Neutrophil (primary cell): ENCODE measurements around the gene SMARCC1.

Source experiments
- H3K27ac ChIP-seq: fragments of 200-600 bp; sonication (generic); 2 replicates; pipeline ENCODE4 v1.5.1; 2016; ENCODE audit warnings: mild to moderate bottlenecking, moderate library complexity
- H3K27me3 ChIP-seq: fragments of 200-600 bp; sonication (generic); 2 replicates; pipeline ENCODE4 v1.6.0; 2016; ENCODE audit warnings: mild to moderate bottlenecking
- H3K36me3 ChIP-seq: fragments of 200-600 bp; sonication (generic); 2 replicates; pipeline ENCODE4 v1.5.1; 2017
- H3K4me1 ChIP-seq, 2 experiments: fragments of 200-600 bp in 1 of 2; sonication (generic) in 1 of 2; 1 replicate in 1 of 2; 2 replicates in 1 of 2; pipeline versions ENCODE4 v1.5.1 to v1.6.1; 2013 to 2016; ENCODE audit warnings: low read depth in 1 of 2, low read length in 1 of 2, mild to moderate bottlenecking in 1 of 2, moderate library complexity in 1 of 2; ENCODE audit not compliant: control insufficient read depth in 1 of 2, insufficient read depth in 1 of 2
- H3K4me3 ChIP-seq, 2 experiments: fragments of 200-600 bp in 1 of 2; sonication (generic) in 1 of 2; 1 replicate in 1 of 2; 2 replicates in 1 of 2; pipeline ENCODE4 v1.5.1; 2013 to 2016; ENCODE audit warnings: low read depth in 1 of 2, low read length in 1 of 2, mild to moderate bottlenecking in 1 of 2, moderate library complexity in 1 of 2
- H3K9me3 ChIP-seq: fragments of 200-600 bp; sonication (generic); 2 replicates; pipeline ENCODE4 v1.5.1; 2016
- TF ChIP-seq, protein P1 (sequence below): fragments of 200-600 bp; sonication (generic); IDR thresholded peaks from 2 replicates; pipeline ENCODE4 v1.5.1; 2016; ENCODE audit warnings: antibody characterized with exemption

Gene SMARCC1

GRCh38 chr3:47579875-47580274, 201.8 kb downstream of the SMARCC1 start:
- Histone ChIP-seq H3K27me3 (peaks cover 83% of the 10 kb centered on the region), H3K36me3 (peaks cover 1% of the 10 kb centered on the region), H3K27ac (no peak overlapping the region), H3K4me1 (peaks cover 5 to 12% of the 10 kb centered on the region in 2 experiments), H3K9me3 (no peaks in the 10 kb centered on the region), H3K4me3 (no peak overlapping the region)
- TF ChIP-seq, protein P1, sequence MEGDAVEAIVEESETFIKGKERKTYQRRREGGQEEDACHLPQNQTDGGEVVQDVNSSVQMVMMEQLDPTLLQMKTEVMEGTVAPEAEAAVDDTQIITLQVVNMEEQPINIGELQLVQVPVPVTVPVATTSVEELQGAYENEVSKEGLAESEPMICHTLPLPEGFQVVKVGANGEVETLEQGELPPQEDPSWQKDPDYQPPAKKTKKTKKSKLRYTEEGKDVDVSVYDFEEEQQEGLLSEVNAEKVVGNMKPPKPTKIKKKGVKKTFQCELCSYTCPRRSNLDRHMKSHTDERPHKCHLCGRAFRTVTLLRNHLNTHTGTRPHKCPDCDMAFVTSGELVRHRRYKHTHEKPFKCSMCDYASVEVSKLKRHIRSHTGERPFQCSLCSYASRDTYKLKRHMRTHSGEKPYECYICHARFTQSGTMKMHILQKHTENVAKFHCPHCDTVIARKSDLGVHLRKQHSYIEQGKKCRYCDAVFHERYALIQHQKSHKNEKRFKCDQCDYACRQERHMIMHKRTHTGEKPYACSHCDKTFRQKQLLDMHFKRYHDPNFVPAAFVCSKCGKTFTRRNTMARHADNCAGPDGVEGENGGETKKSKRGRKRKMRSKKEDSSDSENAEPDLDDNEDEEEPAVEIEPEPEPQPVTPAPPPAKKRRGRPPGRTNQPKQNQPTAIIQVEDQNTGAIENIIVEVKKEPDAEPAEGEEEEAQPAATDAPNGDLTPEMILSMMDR: no peak

GRCh38 chr3:47578691-47579632, 202.7 kb downstream of the SMARCC1 start, which contains the start of gene CSPG5:
TSS of gene CSPG5 (minus strand) at chr3:47578865. CDS start at chr3:47578693, 172 bp downstream.
- TF ChIP-seq, protein P1: no peak
- Histone ChIP-seq H3K27me3 (peaks cover 92% of the 10 kb centered on the region), H3K27ac (no peak within 1 kb of the TSS), H3K9me3 (no peaks in the 10 kb centered on the region), H3K4me3 (peak within 1 kb of the TSS; percentile 51 to 64), H3K36me3 (no peaks in the 10 kb centered on the region), H3K4me1 (peaks cover 5 to 12% of the 10 kb centered on the region in 2 experiments)

DNA sequence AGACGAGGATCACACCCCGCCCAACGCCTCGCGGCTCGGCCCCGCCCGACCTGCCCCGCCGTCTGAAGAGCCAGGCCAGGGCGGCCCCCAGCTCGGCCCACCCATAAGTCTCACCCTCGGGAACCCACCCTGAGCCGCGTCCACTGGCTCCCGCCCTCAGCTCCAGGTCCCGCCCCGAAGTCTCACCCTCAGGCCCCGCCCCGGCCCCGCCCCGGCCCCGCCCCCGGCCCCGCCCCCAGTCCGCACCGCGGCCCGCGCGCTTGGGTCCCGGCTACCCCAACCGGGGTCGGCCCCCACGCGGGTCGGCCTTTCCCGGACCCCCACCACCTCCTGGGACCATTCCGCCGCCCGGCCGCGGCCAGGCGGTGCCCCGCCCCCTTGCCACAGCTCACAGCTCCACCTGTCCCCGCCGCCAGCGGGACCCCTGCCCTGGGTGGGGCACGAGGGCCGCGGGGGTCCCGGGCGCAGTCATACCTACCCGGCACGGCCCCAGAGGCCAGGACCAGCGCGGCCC, 203.5 kb downstream of the SMARCC1 start:
- Histone ChIP-seq H3K9me3 (no peaks in the 10 kb centered on the region), H3K36me3 (no peaks in the 10 kb centered on the region), H3K4me3 (peak overlapping the region; percentile 51 to 64), H3K4me1 (peaks cover 5 to 12% of the 10 kb centered on the region in 2 experiments), H3K27ac (no peak overlapping the region), H3K27me3 (peaks cover 98% of the 10 kb centered on the region)
- TF ChIP-seq, protein P1: no peak

GRCh38 chr3:47577583-47578118, 204.0 kb downstream of the SMARCC1 start:
- TF ChIP-seq, protein P1: no peak
- no peaks in the 10 kb centered on the region for H3K9me3 ChIP-seq
- H3K27ac ChIP-seq: no peak overlapping the region
- peak overlapping the region; percentile 51 to 64 for H3K4me3 ChIP-seq
- peaks cover 5 to 12% of the 10 kb centered on the region in 2 experiments for H3K4me1 ChIP-seq
- peaks cover 98% of the 10 kb centered on the region for H3K27me3 ChIP-seq
- H3K36me3 ChIP-seq: no peaks in the 10 kb centered on the region

DNA sequence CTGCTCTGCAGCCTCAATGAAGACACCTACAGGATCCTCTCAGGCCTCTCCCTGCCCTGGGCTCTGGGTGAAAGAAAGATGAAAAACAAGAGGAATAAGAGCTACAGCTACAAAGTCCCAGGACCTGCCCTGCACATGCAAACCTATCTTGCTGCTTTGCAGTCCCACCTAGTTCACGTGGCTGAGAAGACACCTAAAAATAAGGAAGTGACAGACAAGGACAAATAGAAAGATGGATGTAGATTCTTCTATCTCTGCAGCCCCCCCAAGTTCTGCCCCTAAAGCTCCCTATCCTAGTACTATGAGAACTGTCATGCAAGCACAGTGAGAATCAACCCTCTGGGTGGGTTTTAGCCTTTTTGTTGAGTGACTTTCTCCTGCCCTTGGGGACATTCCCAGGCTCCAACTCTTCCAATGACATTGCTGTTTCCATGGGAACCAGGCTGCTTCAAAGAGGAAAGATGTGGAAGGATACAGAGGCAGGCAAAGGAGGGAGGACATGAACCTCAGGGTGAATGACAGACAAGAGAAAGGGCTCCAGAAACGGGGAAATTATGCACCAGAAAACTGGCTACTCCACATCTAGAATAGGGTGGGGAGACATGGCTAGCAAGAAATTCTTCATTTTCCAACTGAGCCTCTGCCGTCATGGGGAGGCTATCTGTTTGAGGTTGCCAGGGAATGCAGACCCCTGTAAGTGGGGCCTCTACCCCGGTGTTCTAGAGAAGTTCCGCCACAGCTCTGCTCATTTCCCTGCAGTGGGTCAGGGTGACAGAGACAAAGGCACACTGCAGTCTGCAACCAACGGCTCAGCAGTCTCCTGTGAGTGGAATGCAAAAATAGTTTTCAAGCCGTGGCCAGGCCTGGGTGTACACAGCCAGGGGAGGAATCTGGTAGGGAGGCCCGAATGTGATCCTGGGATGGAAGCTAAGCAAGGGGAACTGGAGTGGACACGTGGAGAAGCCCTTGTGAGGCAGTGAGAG, 208.2 kb downstream of the SMARCC1 start:
- H3K36me3 ChIP-seq: no peaks in the 10 kb centered on the region
- H3K27ac ChIP-seq: no peak overlapping the region
- peaks cover 5 to 8% of the 10 kb centered on the region in 2 experiments for H3K4me1 ChIP-seq
- TF ChIP-seq, protein P1: no peak
- H3K4me3 ChIP-seq: no peak overlapping the region
- no peaks in the 10 kb centered on the region for H3K9me3 ChIP-seq
- peaks cover 73% of the 10 kb centered on the region for H3K27me3 ChIP-seq
